Endothelial cell of umbilical vein (primary cell): ENCODE data around the gene OVOL2. TPM values are rescaled to one million over a fixed set of nuclear protein-coding genes. Genes with fewer than 3 reads are reported as not detected.

ENCODE experiments used
- BruUV-seq: library from RNA; stranded (reverse); fragments of 400-500 nt; replicated peaks from 2 replicates; lab custom pipeline; 2021; lab: Mats Ljungman, UMichigan
- CTCF ChIA-PET: fragments of 300-600, 350-600 bp; sonication (Branson Sonifier 250); formaldehyde crosslinking; loops from one replicate; lab custom pipeline; 2021; ENCODE audit warnings: antibody characterized with exemption, inconsistent platforms; lab: Charles Lee
- POLR2A ChIA-PET: fragments of 300-600, 350-600 bp; sonication (Branson Sonifier 250); formaldehyde crosslinking; loops from one replicate; lab custom pipeline; 2021; ENCODE audit warnings: antibody characterized with exemption, inconsistent platforms; lab: Charles Lee
- DNase-seq: peaks from one replicate; pipeline ENCODE4 v3.0.0-alpha.2; 2011; ENCODE audit warnings: low read depth, low spot score
- FAIRE-seq: peaks from 2 replicates; lab custom pipeline; 2011; peaks lifted over from hg19 to GRCh38; lab: Jason Lieb, UNC
- H2AFZ ChIP-seq: 2 replicates; pipeline ENCODE4 v1.6.0; 2012; ENCODE audit warnings: low read depth, low read length, control low read depth, inconsistent platforms
- H3K27ac ChIP-seq: 2 replicates; pipeline ENCODE4 v1.5.1; 2011; ENCODE audit warnings: low read depth, mild to moderate bottlenecking, control low read depth, low read length, moderate library complexity; ENCODE audit not compliant: insufficient read depth
- H3K27me3 ChIP-seq, 2 experiments: 2 replicates each; pipeline versions ENCODE4 v1.6.0 to v1.6.1; 2011; ENCODE audit warnings: low read length in 2 of 2, mixed read lengths in 1 of 2; ENCODE audit not compliant: control insufficient read depth in 2 of 2, insufficient read depth in 2 of 2
- H3K36me3 ChIP-seq, 2 experiments: 2 replicates in 1 of 2; 3 replicates in 1 of 2; pipeline ENCODE4 v1.5.1; 2011; ENCODE audit warnings: low read length in 2 of 2, mild to moderate bottlenecking in 1 of 2, moderate library complexity in 1 of 2; ENCODE audit not compliant: control insufficient read depth in 2 of 2, insufficient read depth in 2 of 2; ENCODE audit errors: extremely low read depth in 1 of 2
- H3K4me1 ChIP-seq: 3 replicates; pipeline ENCODE4 v1.5.1; 2011; ENCODE audit warnings: mild to moderate bottlenecking, low read length; ENCODE audit not compliant: control insufficient read depth, insufficient read depth; ENCODE audit errors: extremely low read depth
- H3K4me2 ChIP-seq: 2 replicates; pipeline ENCODE4 v1.6.1; 2011; ENCODE audit warnings: low read length, control low read depth, mixed read lengths; ENCODE audit not compliant: insufficient read depth
- H3K4me3 ChIP-seq, 3 experiments: fragments of 200-600 bp in 1 of 3; sonication (generic), shearing (Covaris generic) in 1 of 3; replicated peaks in 1 of 3; 2 replicates each; pipeline ENCODE4 v1.5.1; 2011 to 2016; ENCODE audit warnings: control low read depth in 3 of 3, low read length in 3 of 3, mild to moderate bottlenecking in 2 of 3, inconsistent platforms in 1 of 3, low read depth in 1 of 3, moderate library complexity in 1 of 3; ENCODE audit not compliant: insufficient read depth in 1 of 3
- H3K79me2 ChIP-seq: 2 replicates; pipeline ENCODE4 v1.6.0; 2012; ENCODE audit warnings: low read length, inconsistent platforms; ENCODE audit not compliant: control insufficient read depth, insufficient read depth
- H3K9ac ChIP-seq: replicated peaks from 2 replicates; pipeline ENCODE3; 2011; ENCODE audit warnings: low read length, control low read depth; ENCODE audit not compliant: insufficient read depth; ENCODE audit errors: extremely low read depth
- H3K9me1 ChIP-seq: replicated peaks from 3 replicates; pipeline ENCODE4 v1.6.0; 2011; ENCODE audit warnings: mild to moderate bottlenecking, low read length; ENCODE audit not compliant: control insufficient read depth, insufficient read depth; ENCODE audit errors: extremely low read depth
- H3K9me3 ChIP-seq: replicated peaks from 2 replicates; pipeline ENCODE4 v1.5.1; 2012; ENCODE audit warnings: low read length, inconsistent platforms; ENCODE audit not compliant: control insufficient read depth, insufficient read depth
- H4K20me1 ChIP-seq: replicated peaks from 2 replicates; pipeline ENCODE3; 2011; ENCODE audit warnings: mild to moderate bottlenecking, low read length; ENCODE audit not compliant: control insufficient read depth, insufficient read depth; ENCODE audit errors: extremely low read depth
- CTCF ChIP-seq, 2 donors: IDR thresholded peaks; 1 replicate in 1 of 2; 2 replicates in 1 of 2; pipeline ENCODE4 v1.5.1; 2011; ENCODE audit warnings: low read length in 2 of 2, mild to moderate bottlenecking in 2 of 2, moderate library complexity in 2 of 2, control low read depth in 1 of 2, inconsistent platforms in 1 of 2, low read depth in 1 of 2; ENCODE audit not compliant: insufficient read depth in 1 of 2; ENCODE audit errors: extremely low read depth in 1 of 2
- EZH2 ChIP-seq: IDR thresholded peaks from 2 replicates; pipeline ENCODE4 v1.6.1; 2012; ENCODE audit warnings: borderline replicate concordance, low read depth, mild to moderate bottlenecking, moderate library complexity, low read length, inconsistent platforms; ENCODE audit not compliant: severe bottlenecking
- FOS ChIP-seq: IDR thresholded peaks from 2 replicates; pipeline ENCODE4 v1.6.1; 2011; ENCODE audit warnings: mild to moderate bottlenecking, low read length, moderate library complexity, borderline replicate concordance; ENCODE audit not compliant: insufficient read depth
- GATA2 ChIP-seq: IDR thresholded peaks from 2 replicates; pipeline ENCODE4 v1.7.0; 2011; ENCODE audit warnings: low read depth, mild to moderate bottlenecking, moderate library complexity, mixed read lengths, low read length; ENCODE audit not compliant: insufficient read length, insufficient read depth
- JUN ChIP-seq: IDR thresholded peaks from 2 replicates; pipeline ENCODE4 v1.6.1; 2011; ENCODE audit warnings: borderline replicate concordance, low read depth; ENCODE audit not compliant: insufficient read length, insufficient read depth
- MAX ChIP-seq: IDR thresholded peaks from 2 replicates; pipeline ENCODE4 v1.6.1; 2011; ENCODE audit not compliant: insufficient read depth, insufficient read length
- MYC ChIP-seq: IDR thresholded peaks from one replicate; pipeline ENCODE4 v1.6.1; 2011; ENCODE audit warnings: mild to moderate bottlenecking, low read depth, low read length
- POLR2A ChIP-seq: IDR thresholded peaks from 2 replicates; pipeline ENCODE4 v1.6.1; 2012; ENCODE audit warnings: low read depth, mild to moderate bottlenecking, control low read depth, low read length
- POLR2AphosphoS5 ChIP-seq: IDR thresholded peaks from 2 replicates; pipeline ENCODE4 v1.6.1; 2012; ENCODE audit warnings: low read depth, mild to moderate bottlenecking, control low read depth, low read length, moderate library complexity; ENCODE audit not compliant: insufficient read depth
- dilution Hi-C: fragments of 300-500 bp; cut with MboI; formaldehyde crosslinking; loops from one replicate; pipeline ENCODE4 v1.15.0; 2019; ENCODE audit warnings: low sequenced_read_pairs; ENCODE audit not compliant: extremely low pct_ligation_motif_present
- intact Hi-C: fragments of 100-400 bp; cut with micrococcal nuclease; formaldehyde crosslinking; loops from one replicate; pipeline ENCODE4 v1.10.0; 2022
- polyA plus RNA-seq, 4 experiments: library from polyadenylated mRNA; depleted of rRNA in 3 of 4; stranded (reverse) in 3 of 4; unstranded in 1 of 4; fragments of >200 nt; gene quantifications; 2 replicates each; pipeline versions ENCODE4 v1.2.1 to v1.2.3, GENCODE V29; 2011 to 2012; ENCODE audit warnings: missing spikeins in 1 of 4
- small RNA-seq: library from RNA; depleted of rRNA; stranded (forward); fragments of <200 nt; gene quantifications from one replicate; pipeline ENCODE3, GENCODE V24; 2012; ENCODE audit warnings: low replicate concordance, low read depth; ENCODE audit not compliant: insufficient read depth, insufficient read length
- total RNA-seq: library from RNA; stranded (reverse); gene quantifications from 2 replicates; pipeline ENCODE4 v1.2.3, GENCODE V29; 2021

OVOL2 gene
- total and polyA plus RNA-seq, 2 donors (not counting 3 experiments of a cell fraction or from before 2014, with no cell fraction given): not detected

GRCh38 chr20:17976305-17976704 lies 81.4 kb downstream of the OVOL2 start:
- ChIA-PET POLR2A (no interaction called here), CTCF (no interaction called here)
- Histone ChIP-seq H3K4me3 (no peak overlapping the region), H3K4me1 (peaks cover 18% of the 10 kb centered on the region), H3K4me2 (no peak overlapping the region), H3K9me1 (no peaks in the 10 kb centered on the region), H3K9me3 (no peaks in the 10 kb centered on the region), H4K20me1 (no peaks in the 10 kb centered on the region), H3K27me3 (no peaks in the 10 kb centered on the region), H2AFZ (no peak overlapping the region), H3K9ac (no peak overlapping the region), H3K79me2 (peaks cover 29% of the 10 kb centered on the region), H3K36me3 (peaks cover 0 to 3% of the 10 kb centered on the region in 2 experiments), H3K27ac (no peak overlapping the region)
- FAIRE-seq (no peak), DNase-seq (no peak)
- TF ChIP-seq FOS (no peak), MYC (no peak), GATA2 (no peak), JUN (no peak), POLR2AphosphoS5 (no peak), EZH2 (no peak), CTCF (IDR thresholded peaks at IDR 0.05; ENCODE audit: extremely low read depth in 1 of 2, insufficient read depth in 1 of 2, low read depth in 1 of 2, low read length in 2 of 2) (no peak), POLR2A (no peak), MAX (no peak)
- intact Hi-C loops: no loop called here
- dilution Hi-C loops: no loop called here
- BruUV-seq: no TSS peak

Small RNA genes lying within 50 kb of the gene (small RNA-seq; reads per million reads assigned to genes)
- gene RNU7-137P: not detected

Other genes with a start within 250 kb of the OVOL2 start
- gene SNX5, start 89.1 kb downstream of the OVOL2 start, total RNA-seq: 109 and 121 TPM in 2 replicates
- gene SNX5, start 89.1 kb downstream of the OVOL2 start, polyA plus RNA-seq: 76.2 and 77.2 TPM in 2 replicates
- 18.0 and 26.2 TPM in 2 replicates for gene MGME1, start 88.9 kb downstream of the OVOL2 start, total RNA-seq
- 7.8 and 8.9 TPM in 2 replicates for gene MGME1, start 88.9 kb downstream of the OVOL2 start, polyA plus RNA-seq
- 9.5 and 11.7 TPM in 2 replicates for gene KAT14, start 79.9 kb upstream of the OVOL2 start, total RNA-seq
- gene KAT14, start 79.9 kb upstream of the OVOL2 start, polyA plus RNA-seq: 5.3 and 6.7 TPM in 2 replicates
- 11.4 and 12.9 TPM in 2 replicates for gene PET117, start 79.9 kb upstream of the OVOL2 start, total RNA-seq
- gene PET117, start 79.9 kb upstream of the OVOL2 start, polyA plus RNA-seq: 4.1 and 4.6 TPM in 2 replicates
- gene ZNF133, start 230.6 kb upstream of the OVOL2 start, total RNA-seq: 11.1 and 12.2 TPM in 2 replicates
- 13.8 and 15.1 TPM in 2 replicates for gene ZNF133, start 230.6 kb upstream of the OVOL2 start, polyA plus RNA-seq